Measurements from ENCODE around the gene DNAJB13.

The DNAJB13 gene

GRCh38 chr11:73944085-73944484, 6.7 kb upstream of the DNAJB13 start:
- H3K9me3 ChIP-seq (ENCODE audit: control insufficient read depth, insufficient read depth, low read length), result peaks cover 5% of the 10 kb centered on the region; the same call in 1 of the 2 replicates
- no peaks in the 10 kb centered on the region for H3K36me3 ChIP-seq (ENCODE audit: control insufficient read depth, low read length)
- no peaks in the 10 kb centered on the region for H4K20me1 ChIP-seq (ENCODE audit: control insufficient read depth, insufficient read depth, low read depth, low read length)
- H3F3A ChIP-seq (ENCODE audit: control insufficient read depth, insufficient read depth), result no peaks in the 10 kb centered on the region
- H3K27ac ChIP-seq (ENCODE audit: low read depth, low read length), result no peak overlapping the region
- H3K79me2 ChIP-seq (ENCODE audit: control insufficient read depth, low read length), result no peaks in the 10 kb centered on the region
- H3K27me3 ChIP-seq (ENCODE audit: control insufficient read depth, low read length), result no peaks in the 10 kb centered on the region
- no peaks in the 10 kb centered on the region for H3K4me1 ChIP-seq (ENCODE audit: control insufficient read depth, low read length)
- H3K4me3 ChIP-seq (ENCODE audit: low read length), result no peak overlapping the region
- TF ChIP-seq CTCF (IDR thresholded peaks at IDR 0.05; ENCODE audit: low read depth, low read length, poor library complexity, severe bottlenecking), result no peak
- no peak for TF ChIP-seq EZH2phosphoT487 (IDR thresholded peaks at IDR 0.05; ENCODE audit: borderline replicate concordance, low read length)
- no peak overlapping the region for H3K4me2 ChIP-seq (ENCODE audit: low read length)
- no peaks in the 10 kb centered on the region for H3K9me2 ChIP-seq (replicated peaks; ENCODE audit: control insufficient read depth, low read length)

- no peak overlapping the region for H3K27ac ChIP-seq (ENCODE audit: low read depth, low read length)
- no peaks in the 10 kb centered on the region for H3K27me3 ChIP-seq (ENCODE audit: control insufficient read depth, low read length)
- no peak for TF ChIP-seq EZH2phosphoT487 (IDR thresholded peaks at IDR 0.05; ENCODE audit: borderline replicate concordance, low read length)
- TF ChIP-seq CTCF (IDR thresholded peaks at IDR 0.05; ENCODE audit: low read depth, low read length, poor library complexity, severe bottlenecking), result no peak
- H3K4me1 ChIP-seq (ENCODE audit: control insufficient read depth, low read length), result no peaks in the 10 kb centered on the region
- H3K4me2 ChIP-seq (ENCODE audit: low read length), result no peak overlapping the region
- no peak overlapping the region for H3K4me3 ChIP-seq (ENCODE audit: low read length)
- H3K36me3 ChIP-seq (ENCODE audit: control insufficient read depth, low read length), result no peaks in the 10 kb centered on the region
- peaks cover 5% of the 10 kb centered on the region; the same call in 1 of the 2 replicates for H3K9me3 ChIP-seq (ENCODE audit: control insufficient read depth, insufficient read depth, low read length)
- no peaks in the 10 kb centered on the region for H3F3A ChIP-seq (ENCODE audit: control insufficient read depth, insufficient read depth)
- no peaks in the 10 kb centered on the region for H3K79me2 ChIP-seq (ENCODE audit: control insufficient read depth, low read length)
- H3K9me2 ChIP-seq (replicated peaks; ENCODE audit: control insufficient read depth, low read length), result no peaks in the 10 kb centered on the region
- H4K20me1 ChIP-seq (ENCODE audit: control insufficient read depth, insufficient read depth, low read depth, low read length), result no peaks in the 10 kb centered on the region
These were observed 5.9 kb upstream of the DNAJB13 start for GRCh38 chr11:73944901-73945300.

GRCh38 chr11:73945396-73945795, 5.4 kb upstream of the DNAJB13 start:
- TF ChIP-seq EZH2phosphoT487 (IDR thresholded peaks at IDR 0.05; ENCODE audit: borderline replicate concordance, low read length), result no peak
- TF ChIP-seq CTCF (IDR thresholded peaks at IDR 0.05; ENCODE audit: low read depth, low read length, poor library complexity, severe bottlenecking), result no peak
- Histone ChIP-seq H3K9me2 (replicated peaks; ENCODE audit: control insufficient read depth, low read length) (no peaks in the 10 kb centered on the region), H3K4me2 (ENCODE audit: low read length) (no peak overlapping the region)

More at GRCh38 chr11:73945396-73945795, 5.4 kb upstream of the DNAJB13 start:
- H3K36me3 ChIP-seq (ENCODE audit: control insufficient read depth, low read length), result no peaks in the 10 kb centered on the region
- no peak overlapping the region for H3K27ac ChIP-seq (ENCODE audit: low read depth, low read length)
- H4K20me1 ChIP-seq (ENCODE audit: control insufficient read depth, insufficient read depth, low read depth, low read length), result no peaks in the 10 kb centered on the region
- no peaks in the 10 kb centered on the region for H3F3A ChIP-seq (ENCODE audit: control insufficient read depth, insufficient read depth)
- H3K27me3 ChIP-seq (ENCODE audit: control insufficient read depth, low read length), result no peaks in the 10 kb centered on the region
- H3K79me2 ChIP-seq (ENCODE audit: control insufficient read depth, low read length), result no peaks in the 10 kb centered on the region
- H3K9me3 ChIP-seq (ENCODE audit: control insufficient read depth, insufficient read depth, low read length), result peaks cover 5% of the 10 kb centered on the region; the same call in 1 of the 2 replicates
- no peaks in the 10 kb centered on the region for H3K4me1 ChIP-seq (ENCODE audit: control insufficient read depth, low read length)
- H3K4me3 ChIP-seq (ENCODE audit: low read length), result no peak overlapping the region

All from DOHH2 (cell line).